Ascending aorta (tissue), 2 donors: Measurements from ENCODE around the gene FGD3. TPM values are rescaled to one million over a fixed set of nuclear protein-coding genes. Genes with fewer than 3 reads are reported as not detected.

Experiments
- DNase-seq, 2 donors: peaks; one replicate each; pipeline ENCODE4 v3.0.0-alpha.2; 2019; ENCODE audit warnings: low spot score in 2 of 2
- H3K27ac ChIP-seq, 2 donors: fragments of 200-600 bp; sonication (generic); one replicate each; pipeline ENCODE4 v1.5.1; 2016 to 2017; ENCODE audit warnings: mild to moderate bottlenecking in 1 of 2
- H3K27me3 ChIP-seq: fragments of 200-600 bp; sonication (generic); one replicate; pipeline ENCODE4 v1.5.1; 2017
- H3K36me3 ChIP-seq, 2 donors: fragments of 200-600 bp; sonication (generic); one replicate each; pipeline ENCODE4 v1.5.1; 2016
- H3K4me1 ChIP-seq, 2 donors: fragments of 200-600 bp; sonication (generic); one replicate each; pipeline ENCODE4 v1.5.1; 2016 to 2017; ENCODE audit warnings: mild to moderate bottlenecking in 1 of 2
- H3K4me3 ChIP-seq, 2 donors: fragments of 200-600 bp; sonication (generic); one replicate each; pipeline ENCODE4 v1.5.1; 2016 to 2017; ENCODE audit warnings: mild to moderate bottlenecking in 1 of 2
- H3K9me3 ChIP-seq, 2 donors: fragments of 200-600 bp; sonication (generic); one replicate each; pipeline ENCODE4 v1.5.1; 2016
- intact Hi-C: fragments of 100-400 bp; cut with DNase I; formaldehyde crosslinking; loops from one replicate; pipeline ENCODE4 v1.15.1; 2023
- total RNA-seq: library from RNA; depleted of rRNA; stranded (reverse); fragments of >200 nt; gene quantifications from one replicate; pipeline ENCODE4 v1.1.0, GENCODE V29; 2016
- TF ChIP-seq, protein P1 (sequence below), 3 experiments: fragments of 200-600 bp in 2 of 3; fragments of 450-650 bp in 1 of 3; sonication (generic) in 2 of 3; IDR thresholded peaks; one replicate each; pipeline ENCODE4 v1.5.1; 2016 to 2019; ENCODE audit warnings: antibody characterized with exemption in 3 of 3, mild to moderate bottlenecking in 1 of 3, moderate library complexity in 1 of 3

FGD3 gene
- total RNA-seq, 1 donor from 2014 or later = 20.8 TPM

DNA sequence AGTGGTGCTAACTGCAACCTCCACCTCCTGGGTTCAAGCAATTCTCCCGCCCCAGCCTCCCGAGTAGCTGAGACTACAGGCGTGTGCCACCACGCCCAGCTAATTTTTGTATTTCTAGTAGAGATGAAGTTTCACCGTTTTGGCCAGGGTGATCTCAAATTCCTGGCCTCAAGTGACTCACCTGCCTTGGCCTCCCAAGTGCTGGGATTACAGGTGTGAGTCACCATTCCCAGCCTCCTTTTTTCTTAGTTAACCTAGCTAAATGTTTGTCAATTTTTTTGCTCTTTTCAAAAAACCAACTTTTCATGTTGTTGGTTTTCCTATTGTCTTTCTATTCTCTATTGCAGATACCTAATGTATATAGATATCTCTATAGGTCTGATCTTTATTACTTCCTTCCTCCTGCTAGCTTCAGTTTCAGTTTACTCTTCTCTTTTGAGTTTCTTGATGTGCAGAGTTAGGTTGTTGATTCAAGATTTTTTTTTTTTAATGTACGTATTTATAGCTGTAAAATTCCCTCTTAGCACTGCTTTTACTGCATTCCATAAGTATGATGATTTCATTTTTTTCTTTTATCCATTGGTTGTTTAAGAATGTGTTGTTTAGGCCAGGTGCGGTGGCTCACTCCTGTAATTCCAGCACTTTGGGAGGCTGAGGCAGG is 32.9 kb downstream of the FGD3 start:
- no peak overlapping the region for H3K4me3 ChIP-seq
- H3K27me3 ChIP-seq = no peaks in the 10 kb centered on the region
- TF ChIP-seq, protein P1, sequence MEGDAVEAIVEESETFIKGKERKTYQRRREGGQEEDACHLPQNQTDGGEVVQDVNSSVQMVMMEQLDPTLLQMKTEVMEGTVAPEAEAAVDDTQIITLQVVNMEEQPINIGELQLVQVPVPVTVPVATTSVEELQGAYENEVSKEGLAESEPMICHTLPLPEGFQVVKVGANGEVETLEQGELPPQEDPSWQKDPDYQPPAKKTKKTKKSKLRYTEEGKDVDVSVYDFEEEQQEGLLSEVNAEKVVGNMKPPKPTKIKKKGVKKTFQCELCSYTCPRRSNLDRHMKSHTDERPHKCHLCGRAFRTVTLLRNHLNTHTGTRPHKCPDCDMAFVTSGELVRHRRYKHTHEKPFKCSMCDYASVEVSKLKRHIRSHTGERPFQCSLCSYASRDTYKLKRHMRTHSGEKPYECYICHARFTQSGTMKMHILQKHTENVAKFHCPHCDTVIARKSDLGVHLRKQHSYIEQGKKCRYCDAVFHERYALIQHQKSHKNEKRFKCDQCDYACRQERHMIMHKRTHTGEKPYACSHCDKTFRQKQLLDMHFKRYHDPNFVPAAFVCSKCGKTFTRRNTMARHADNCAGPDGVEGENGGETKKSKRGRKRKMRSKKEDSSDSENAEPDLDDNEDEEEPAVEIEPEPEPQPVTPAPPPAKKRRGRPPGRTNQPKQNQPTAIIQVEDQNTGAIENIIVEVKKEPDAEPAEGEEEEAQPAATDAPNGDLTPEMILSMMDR (IDR thresholded peaks at IDR 0.05) = no peak
- no peak for DNase-seq
- no peak overlapping the region for H3K27ac ChIP-seq
- no peaks in the 10 kb centered on the region for H3K4me1 ChIP-seq
- intact Hi-C loops = no loop called here
- no peaks in the 10 kb centered on the region for H3K9me3 ChIP-seq
- H3K36me3 ChIP-seq = peaks cover 0 to 2% of the 10 kb centered on the region in 2 donors

DNA sequence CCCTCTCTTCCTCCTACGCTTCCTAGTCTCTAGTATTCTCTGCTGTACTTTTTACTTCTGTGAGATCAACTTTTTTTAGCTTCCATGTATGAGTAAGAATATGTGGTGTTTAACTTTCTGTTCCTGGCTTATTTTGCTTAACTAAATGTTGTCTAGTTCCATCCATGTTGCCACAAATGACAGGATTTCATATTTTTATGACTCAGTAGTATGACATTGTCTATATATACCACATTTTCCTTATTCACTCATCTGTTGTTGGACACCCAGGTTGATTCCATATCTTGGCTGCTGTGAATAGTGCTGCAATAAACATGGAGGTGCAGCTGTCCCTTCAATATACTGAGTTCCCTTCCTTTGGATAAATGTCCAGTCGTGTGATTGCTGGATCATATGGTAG is 34.8 kb downstream of the FGD3 start:
- H3K36me3 ChIP-seq = no peaks in the 10 kb centered on the region
- TF ChIP-seq, protein P1 (IDR thresholded peaks at IDR 0.05) = no peak
- H3K4me3 ChIP-seq = no peak overlapping the region
- no peaks in the 10 kb centered on the region for H3K4me1 ChIP-seq
- H3K27ac ChIP-seq = no peak overlapping the region
- no peaks in the 10 kb centered on the region for H3K27me3 ChIP-seq
- H3K9me3 ChIP-seq = no peaks in the 10 kb centered on the region
- no peak for DNase-seq
- intact Hi-C loops = no loop called here

DNA sequence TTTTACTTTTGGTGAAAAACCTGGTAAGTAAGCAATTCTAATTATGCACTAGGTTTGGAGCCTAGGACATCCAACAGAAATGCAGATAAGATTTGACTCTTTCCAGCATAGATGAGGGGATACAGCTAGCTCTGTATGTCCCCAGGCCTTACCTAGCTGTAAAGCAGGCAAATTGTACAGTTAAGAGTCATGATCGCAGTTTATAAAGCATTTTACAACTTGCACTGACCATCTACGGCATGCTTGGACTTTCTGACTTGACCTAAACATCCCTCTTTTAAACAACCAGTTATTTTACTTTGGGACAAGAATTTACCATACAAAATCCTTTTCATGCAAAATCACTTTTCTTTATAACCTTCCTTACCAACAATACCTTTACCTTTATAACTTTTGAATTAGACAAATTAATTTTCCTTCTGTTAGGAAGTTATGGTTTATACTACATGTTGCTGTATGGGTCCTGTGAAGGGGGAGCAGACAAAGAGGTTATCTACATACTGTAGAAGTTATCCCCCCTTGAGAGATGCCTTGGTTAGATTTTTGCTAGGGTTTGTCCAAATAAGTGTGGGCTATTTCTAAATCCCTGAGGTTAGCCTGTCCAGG is 36.8 kb downstream of the FGD3 start:
- DNase-seq = no peak
- Histone ChIP-seq H3K4me1 (no peaks in the 10 kb centered on the region), H3K27ac (no peak overlapping the region), H3K4me3 (no peak overlapping the region), H3K27me3 (no peaks in the 10 kb centered on the region), H3K9me3 (no peaks in the 10 kb centered on the region), H3K36me3 (no peaks in the 10 kb centered on the region)
- intact Hi-C loops = no loop called here
- TF ChIP-seq, protein P1 (IDR thresholded peaks at IDR 0.05) = no peak

DNA sequence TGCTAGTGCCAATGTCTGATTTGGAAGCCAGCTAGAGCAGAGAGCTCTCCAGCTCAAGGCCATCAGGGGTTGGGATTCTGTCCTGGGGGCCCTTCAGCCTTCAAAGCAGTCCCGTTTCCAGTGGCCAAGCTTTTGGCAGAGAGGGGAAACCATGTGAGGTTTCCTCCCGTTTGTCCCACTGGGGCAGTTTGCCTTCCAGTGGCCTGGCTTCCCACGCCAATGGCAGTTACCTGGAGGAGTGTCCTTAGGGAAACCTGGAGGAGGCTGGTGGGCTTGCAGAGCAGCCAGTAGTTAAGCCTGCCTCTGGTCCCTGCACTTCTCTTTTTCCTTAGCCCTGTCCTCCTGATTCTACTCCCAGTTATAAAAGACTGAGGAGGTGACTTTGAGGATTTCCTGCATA is 37.7 kb downstream of the FGD3 start:
- Histone ChIP-seq H3K4me1 (no peaks in the 10 kb centered on the region), H3K9me3 (no peaks in the 10 kb centered on the region), H3K4me3 (no peak overlapping the region), H3K27ac (no peak overlapping the region), H3K27me3 (no peaks in the 10 kb centered on the region), H3K36me3 (no peaks in the 10 kb centered on the region)
- TF ChIP-seq, protein P1 (IDR thresholded peaks at IDR 0.05) = no peak
- intact Hi-C loops = no loop called here
- DNase-seq = no peak

DNA sequence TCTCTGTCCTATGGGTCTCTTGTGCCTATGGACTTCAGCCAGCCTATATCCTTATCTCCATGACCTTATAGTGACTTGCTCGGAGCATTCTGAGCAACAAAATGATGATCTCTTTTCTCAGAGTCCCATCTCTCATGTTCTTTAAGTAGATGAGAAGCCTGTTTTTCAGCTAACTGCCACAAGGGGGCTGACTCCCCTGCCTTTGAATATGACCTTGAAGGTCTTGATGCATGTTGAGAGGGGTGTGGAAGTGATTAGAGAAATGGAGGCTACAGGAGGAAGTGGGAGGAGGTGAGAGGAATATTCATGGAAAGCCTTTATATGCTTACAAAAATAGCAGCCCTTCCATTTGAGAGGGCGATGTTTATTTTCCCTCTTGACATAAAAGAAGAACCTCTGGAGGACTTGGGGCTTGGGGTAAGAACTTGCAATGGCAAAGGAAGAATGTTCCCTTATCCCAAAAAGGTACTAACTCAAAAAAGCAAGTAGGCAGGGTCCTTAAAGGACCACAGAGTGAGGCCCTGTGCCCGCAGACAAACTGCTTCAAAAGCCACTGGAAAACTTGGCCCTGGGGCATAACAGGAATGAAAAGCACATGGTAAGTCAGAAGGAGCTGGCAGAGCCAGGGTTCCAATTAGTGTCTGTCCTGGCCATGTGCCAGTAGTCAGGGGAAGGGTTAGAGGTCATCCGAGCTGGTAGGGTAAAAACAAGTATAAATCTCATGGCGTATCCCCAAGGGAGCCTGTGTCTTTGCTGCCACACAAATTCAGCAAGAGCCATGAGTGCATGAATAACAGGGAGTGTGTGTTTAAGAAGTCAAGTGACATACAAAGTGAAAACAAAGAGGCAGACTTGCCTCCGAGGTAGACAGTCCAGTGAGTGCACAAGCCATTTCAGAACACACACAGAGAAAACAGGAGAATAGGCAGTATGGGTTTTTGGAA is 39.1 kb downstream of the FGD3 start:
- TF ChIP-seq, protein P1 (IDR thresholded peaks at IDR 0.05) = peak; percentile 30 to 55 (median 36)
- H3K4me3 ChIP-seq = no peak overlapping the region
- no peak overlapping the region for H3K27ac ChIP-seq
- no peaks in the 10 kb centered on the region for H3K36me3 ChIP-seq
- intact Hi-C loops = no loop called here
- H3K9me3 ChIP-seq = no peaks in the 10 kb centered on the region
- no peak for DNase-seq
- H3K27me3 ChIP-seq = no peaks in the 10 kb centered on the region
- H3K4me1 ChIP-seq = no peaks in the 10 kb centered on the region
